ENCODE measurements around the gene HS3ST3B1.

Gene HS3ST3B1

DNA sequence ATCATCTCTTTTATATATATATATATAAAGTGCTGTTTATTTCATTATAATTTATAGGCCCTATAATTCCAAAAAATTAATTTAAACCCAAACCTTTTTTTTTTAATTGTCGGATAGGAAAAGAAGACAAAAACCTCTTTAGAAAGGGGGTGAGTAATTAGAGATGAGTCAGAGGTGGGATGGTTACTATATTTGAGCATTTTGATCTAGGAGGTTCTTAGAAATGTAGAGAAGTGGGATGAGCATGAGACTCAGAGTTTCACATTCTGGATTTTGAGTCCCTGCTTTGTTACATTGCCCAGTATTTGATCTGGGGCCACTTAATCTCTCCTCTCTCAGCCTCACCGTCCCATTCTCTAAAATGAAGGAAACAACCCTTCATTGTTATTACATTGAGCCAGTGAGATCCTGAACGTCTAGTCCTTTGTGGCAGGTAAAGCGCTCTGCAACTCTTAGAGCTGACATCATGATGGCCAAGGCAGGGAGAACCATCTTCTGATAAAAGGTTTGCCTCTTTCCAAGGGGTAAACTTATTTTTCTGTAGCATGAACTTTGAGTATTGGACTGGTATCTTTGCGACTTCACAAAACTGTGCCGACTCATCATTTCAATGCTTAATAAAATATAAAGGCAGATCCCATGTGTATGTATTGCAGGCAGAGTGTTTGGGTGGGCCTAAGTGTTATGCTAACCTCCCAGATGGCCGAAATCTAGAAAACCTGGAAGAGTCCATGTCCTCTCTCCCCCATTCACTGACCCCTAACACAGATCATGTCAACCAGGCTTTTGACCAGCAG, 21.3 kb downstream of the HS3ST3B1 start:
- DNase-seq = no peak

- no peak for DNase-seq
Measured at GRCh38 chr17:14323522-14323981, 22.7 kb downstream of the HS3ST3B1 start.

- no peak for DNase-seq
Measured at GRCh38 chr17:14325618-14326167, 24.8 kb downstream of the HS3ST3B1 start.

DNA sequence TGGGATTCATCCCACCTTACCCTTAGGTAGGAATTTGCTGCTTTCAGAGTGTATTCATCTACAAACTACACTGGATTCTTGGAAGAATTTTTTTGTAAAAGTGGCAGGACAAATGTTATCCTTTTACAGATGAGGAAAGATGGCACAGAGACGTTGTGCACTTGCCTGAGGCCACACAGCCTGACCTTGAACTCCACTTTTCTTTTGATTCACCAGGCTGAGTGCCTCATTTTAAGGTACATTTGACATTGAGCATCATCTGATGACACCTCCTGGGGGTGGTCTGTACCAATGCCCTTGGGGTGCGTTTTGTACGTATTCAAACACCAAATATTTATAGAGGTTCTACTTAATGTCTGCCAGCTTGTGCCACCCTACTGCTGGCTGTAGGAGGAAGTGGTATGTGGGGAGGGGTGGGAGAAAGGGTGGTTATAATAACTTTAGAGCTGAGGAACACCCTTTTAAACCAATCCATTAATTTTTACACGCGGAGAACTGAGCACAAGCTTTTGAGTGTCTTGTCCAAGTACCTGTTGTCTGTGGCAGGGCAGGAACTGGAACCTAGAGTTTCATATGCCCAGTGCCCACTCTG, 29.1 kb downstream of the HS3ST3B1 start:
- DNase-seq = no peak

GRCh38 chr17:14330492-14330962, 29.6 kb downstream of the HS3ST3B1 start:
- no peak for DNase-seq

GRCh38 chr17:14331225-14331981, 30.5 kb downstream of the HS3ST3B1 start:
- DNase-seq = no peak

DNA sequence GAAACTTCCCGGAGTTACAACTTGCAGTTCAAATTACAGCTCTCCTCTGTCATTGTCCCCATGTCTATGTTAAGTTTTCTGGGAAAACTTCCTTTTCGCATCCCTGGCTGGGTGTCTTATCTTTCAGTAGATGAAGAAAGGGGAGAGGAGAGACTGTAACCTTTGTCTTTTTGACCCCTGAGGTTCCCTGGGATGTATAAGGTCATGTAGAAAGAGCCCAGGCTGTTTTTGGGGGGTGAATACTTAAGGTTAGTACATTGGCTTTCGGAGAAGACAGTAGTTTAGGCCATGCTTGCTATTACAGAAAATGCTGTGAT, 31.1 kb downstream of the HS3ST3B1 start:
- no peak for DNase-seq

GRCh38 chr17:14332331-14332730, 31.4 kb downstream of the HS3ST3B1 start:
- DNase-seq = no peak

GRCh38 chr17:14333506-14333905, 32.6 kb downstream of the HS3ST3B1 start:
- DNase-seq = no peak

GRCh38 chr17:14334276-14334840, 33.5 kb downstream of the HS3ST3B1 start:
- DNase-seq = no peak

GRCh38 chr17:14334919-14335318, 34.0 kb downstream of the HS3ST3B1 start:
- DNase-seq = no peak

DNA sequence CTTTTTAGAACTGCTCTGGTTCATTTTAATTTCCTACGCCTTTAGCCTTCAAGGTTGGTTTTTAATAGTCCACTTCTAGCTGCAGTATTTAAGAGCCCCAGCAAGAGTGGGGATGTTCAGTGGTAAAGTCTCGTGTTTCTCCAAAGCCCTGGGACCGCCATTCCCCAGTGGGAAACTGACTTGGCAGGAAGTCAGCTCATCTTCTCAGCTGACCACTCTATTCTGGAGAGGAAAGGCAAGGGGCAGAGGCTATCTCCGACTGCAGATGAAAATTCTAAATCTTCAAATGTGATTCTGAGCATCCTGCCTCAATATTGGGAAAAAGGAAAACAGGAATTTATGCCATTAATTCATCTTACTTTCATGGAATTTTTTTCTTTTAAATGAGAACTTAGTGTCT, 35.5 kb downstream of the HS3ST3B1 start:
- no peak for DNase-seq

DNA sequence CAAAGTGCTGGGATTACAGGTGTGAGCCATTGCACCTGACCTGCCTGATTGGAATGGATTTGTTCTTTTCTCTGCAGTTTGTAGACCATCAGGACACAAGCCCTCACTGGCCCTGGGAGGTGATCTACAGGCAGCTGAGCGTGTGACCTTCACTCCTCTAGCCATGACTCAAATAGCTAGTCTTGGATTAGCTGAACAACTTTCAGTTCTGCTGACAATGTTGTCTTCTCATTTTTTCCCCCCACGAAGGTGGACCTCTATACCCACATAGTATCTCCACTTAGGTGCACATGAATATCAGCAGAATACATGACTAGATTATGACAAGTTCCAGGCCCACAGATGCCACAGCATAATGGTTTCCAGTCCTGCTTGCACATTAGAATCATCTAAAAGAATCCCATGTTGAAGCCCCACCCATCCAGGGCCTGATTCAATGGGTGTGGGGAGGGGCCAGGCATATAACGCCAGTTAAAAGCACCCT, 36.8 kb downstream of the HS3ST3B1 start:
- no peak for DNase-seq

DNA sequence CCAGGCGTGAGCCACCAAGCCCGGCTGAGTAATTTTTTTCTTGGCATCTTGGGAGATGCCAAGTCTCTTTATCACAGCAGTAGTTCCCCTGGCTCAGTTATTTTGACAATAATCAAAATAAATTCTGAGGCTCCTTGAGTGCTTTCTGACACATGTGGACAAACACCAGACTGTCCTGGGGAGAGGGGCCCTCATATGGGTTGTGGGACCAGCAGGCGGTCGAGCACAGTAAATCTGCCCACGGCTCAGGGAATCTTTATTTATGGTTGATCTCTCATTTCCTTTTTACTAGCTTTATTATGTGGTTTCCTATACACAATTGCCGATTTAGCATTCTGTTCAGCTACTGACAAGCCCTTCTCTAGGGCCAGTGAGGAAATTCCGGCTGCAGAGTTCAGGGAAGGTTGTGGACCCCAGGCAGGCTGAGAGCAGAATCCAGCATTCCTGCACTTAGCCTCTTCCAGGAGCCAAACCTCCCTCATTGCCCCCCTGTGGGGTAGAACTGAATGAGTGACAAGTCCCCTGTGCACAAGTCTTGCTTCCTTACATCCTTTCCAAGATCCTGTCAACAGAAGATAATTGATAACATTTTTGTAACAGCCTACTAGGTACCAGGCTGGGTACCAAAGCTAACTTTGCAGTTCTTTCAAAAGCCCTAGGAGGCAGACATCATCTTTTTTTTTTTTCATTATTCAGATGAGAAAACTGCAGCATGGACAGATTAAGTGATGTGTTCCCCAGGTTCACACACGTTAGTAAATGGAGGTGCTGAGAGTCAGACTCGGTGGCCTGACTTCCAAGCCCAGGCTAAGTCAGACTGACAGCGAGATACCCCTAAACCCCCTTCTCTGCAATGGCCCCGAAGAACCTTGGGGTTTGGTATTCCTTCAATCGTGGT, 40.2 kb downstream of the HS3ST3B1 start:
- no peak for DNase-seq

DNA sequence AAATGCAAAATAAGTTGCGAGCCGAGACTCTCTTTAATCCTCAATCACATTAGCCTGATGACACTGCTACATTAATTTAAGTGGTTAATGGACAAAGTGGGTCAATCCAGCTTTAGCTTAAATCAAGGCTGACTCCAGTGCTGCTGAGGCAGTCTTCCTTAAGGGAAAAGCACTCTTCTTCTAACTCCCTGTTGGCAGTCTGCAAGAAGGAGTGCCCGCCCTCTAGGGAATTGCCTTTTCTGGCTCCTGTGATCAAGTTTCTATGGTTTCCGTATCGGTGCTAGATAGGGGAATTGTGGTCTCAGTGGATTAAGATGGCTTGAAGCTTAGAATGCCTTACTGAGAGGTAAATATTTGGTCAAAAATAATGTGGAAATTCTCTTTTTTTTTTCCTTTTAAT, 41.0 kb downstream of the HS3ST3B1 start:
- DNase-seq = no peak

- DNase-seq = no peak
Measured at GRCh38 chr17:14346801-14347200, 45.9 kb downstream of the HS3ST3B1 start.

GRCh38 chr17:14351493-14351892, 50.6 kb downstream of the HS3ST3B1 start:
- no peak for DNase-seq

- no peak for DNase-seq
Measured at GRCh38 chr17:14352136-14352535, 51.3 kb downstream of the HS3ST3B1 start.

- DNase-seq = no peak
Measured at GRCh38 chr17:14353861-14354474, 53.1 kb downstream of the HS3ST3B1 start.

GRCh38 chr17:14354807-14355206, 53.9 kb downstream of the HS3ST3B1 start:
- no peak for DNase-seq

DNA sequence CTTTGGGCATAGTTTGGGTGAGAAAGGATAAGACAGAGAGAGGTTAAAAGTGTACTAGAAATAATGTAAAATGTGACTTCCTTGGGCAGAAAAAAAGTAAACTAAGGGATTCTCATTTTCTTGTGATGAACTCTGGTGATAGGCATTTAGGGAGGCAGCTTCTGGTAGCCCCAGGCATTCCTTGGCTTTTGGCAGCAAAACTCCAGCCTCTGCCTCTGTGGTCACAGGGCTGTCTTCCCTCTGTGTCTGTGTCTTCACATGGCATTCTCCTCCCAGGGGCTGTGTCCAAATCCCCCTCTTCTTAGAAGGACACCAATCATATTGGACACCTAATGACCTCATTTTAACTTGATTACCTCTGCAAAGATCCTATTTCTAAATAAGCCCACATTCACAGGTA, 54.7 kb downstream of the HS3ST3B1 start:
- no peak for DNase-seq

All from NCI-H446 (cell line).